ENCODE measurements around the gene PIERCE2.
"Not testable (repeated sequence)": the region's sequence is repeated elsewhere in the genome, so short reads cannot be mapped to it uniquely, and the experiment has no call there.

Gene PIERCE2

DNA sequence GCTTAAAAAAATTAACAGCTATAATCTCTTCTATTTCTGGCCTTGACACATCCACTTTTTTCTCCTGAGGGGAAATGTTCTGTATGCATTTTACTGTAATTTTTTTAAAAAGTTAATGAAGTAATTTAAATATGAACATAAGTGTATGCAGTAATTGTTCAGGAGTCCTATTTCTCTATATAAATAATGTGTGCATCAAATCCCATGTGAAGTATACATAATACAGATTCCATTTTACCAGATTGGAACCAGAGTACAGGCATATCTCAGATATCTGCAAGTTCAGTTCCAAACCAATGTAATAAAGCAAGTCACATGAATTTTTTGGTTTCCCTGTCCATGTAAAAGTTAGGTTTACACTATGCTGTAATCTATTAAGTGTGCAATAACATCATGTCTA, 26.7 kb upstream of the PIERCE2 start:
- TF ChIP-seq, protein P1, sequence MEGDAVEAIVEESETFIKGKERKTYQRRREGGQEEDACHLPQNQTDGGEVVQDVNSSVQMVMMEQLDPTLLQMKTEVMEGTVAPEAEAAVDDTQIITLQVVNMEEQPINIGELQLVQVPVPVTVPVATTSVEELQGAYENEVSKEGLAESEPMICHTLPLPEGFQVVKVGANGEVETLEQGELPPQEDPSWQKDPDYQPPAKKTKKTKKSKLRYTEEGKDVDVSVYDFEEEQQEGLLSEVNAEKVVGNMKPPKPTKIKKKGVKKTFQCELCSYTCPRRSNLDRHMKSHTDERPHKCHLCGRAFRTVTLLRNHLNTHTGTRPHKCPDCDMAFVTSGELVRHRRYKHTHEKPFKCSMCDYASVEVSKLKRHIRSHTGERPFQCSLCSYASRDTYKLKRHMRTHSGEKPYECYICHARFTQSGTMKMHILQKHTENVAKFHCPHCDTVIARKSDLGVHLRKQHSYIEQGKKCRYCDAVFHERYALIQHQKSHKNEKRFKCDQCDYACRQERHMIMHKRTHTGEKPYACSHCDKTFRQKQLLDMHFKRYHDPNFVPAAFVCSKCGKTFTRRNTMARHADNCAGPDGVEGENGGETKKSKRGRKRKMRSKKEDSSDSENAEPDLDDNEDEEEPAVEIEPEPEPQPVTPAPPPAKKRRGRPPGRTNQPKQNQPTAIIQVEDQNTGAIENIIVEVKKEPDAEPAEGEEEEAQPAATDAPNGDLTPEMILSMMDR (IDR thresholded peaks at IDR 0.05; ENCODE audit: extremely low read depth, missing control alignments) = no peak
- no peak for DNase-seq (ENCODE audit: low spot score)

DNA sequence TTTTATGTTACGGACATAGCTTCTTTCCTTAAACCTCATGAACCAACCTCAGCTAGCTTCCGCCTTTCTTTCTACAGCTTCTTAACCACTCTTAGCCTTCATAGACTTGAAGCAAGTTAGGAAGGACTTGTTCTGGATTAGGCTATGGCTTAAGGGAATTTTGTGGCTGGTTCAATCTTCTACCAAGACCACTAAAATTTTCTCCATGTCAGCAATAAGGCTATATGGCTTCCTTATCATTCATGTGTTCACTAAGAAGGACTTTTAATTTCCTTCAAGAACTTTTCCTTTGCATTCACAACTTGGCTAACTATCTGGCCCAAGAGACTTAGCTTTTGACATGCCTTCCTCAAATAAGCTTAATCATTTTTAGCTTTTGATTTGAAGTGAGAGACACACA, 24.6 kb upstream of the PIERCE2 start:
- DNase-seq (ENCODE audit: low spot score) = no peak
- TF ChIP-seq, protein P1 (IDR thresholded peaks at IDR 0.05; ENCODE audit: extremely low read depth, missing control alignments) = no peak

DNA sequence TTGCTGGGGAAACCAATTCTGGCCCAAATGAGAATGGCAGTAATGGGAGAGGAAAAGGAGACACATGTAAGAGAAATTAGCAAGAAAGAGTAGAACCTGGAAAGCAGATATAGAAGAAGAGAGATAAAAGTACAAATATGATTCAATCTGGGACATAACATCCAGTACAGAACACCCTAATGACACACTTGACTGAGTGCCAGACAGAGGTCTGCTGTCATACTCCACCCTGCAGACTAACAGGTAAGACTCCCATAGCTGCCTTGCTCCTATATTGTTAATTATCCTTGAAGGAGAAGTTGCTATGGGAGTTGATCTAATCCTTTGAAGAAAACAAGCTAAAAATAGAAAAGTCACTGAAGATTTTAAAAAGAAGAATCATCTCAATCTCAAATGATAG, 21.3 kb upstream of the PIERCE2 start:
- TF ChIP-seq, protein P1 (IDR thresholded peaks at IDR 0.05; ENCODE audit: extremely low read depth, missing control alignments) = no peak
- DNase-seq (ENCODE audit: low spot score) = no peak

DNA sequence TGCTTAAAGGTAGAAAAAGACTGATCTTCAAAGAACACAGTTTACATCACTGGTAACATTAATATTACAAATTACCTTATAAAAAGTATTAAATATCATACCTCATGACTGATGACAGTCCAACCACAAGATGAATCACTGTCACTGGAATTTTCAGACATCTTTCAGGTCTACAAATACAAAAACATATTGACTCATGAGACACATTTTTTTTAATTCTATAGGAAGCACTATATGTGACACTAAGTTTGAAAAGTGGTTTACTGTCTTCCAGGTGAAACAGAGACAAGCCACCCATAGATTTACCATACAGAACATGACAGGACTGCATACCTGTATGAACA, 19.1 kb upstream of the PIERCE2 start:
- TF ChIP-seq, protein P1 (IDR thresholded peaks at IDR 0.05; ENCODE audit: extremely low read depth, missing control alignments) = no peak
- no peak for DNase-seq (ENCODE audit: low spot score)

DNA sequence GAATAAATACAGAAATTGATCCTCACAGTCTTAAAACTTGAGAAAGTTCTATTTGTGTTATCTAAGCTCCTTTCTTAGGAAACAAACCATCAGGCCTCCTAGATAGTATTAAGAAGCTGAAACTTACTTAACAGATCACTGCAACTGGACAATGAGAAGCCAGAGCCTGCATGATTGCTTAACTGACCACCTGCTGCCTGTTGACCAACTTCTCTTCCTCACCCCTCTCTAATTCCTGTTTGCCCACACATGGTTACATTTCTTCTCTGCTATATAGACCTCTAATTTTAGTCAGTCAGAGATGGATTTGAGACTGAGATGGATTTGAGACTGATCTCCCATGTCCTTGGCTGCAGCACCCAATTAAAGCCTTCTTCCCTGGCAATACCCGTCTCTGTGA, 13.6 kb upstream of the PIERCE2 start:
- TF ChIP-seq, protein P1 (IDR thresholded peaks at IDR 0.05; ENCODE audit: extremely low read depth, missing control alignments) = no peak
- no peak for DNase-seq (ENCODE audit: low spot score)

DNA sequence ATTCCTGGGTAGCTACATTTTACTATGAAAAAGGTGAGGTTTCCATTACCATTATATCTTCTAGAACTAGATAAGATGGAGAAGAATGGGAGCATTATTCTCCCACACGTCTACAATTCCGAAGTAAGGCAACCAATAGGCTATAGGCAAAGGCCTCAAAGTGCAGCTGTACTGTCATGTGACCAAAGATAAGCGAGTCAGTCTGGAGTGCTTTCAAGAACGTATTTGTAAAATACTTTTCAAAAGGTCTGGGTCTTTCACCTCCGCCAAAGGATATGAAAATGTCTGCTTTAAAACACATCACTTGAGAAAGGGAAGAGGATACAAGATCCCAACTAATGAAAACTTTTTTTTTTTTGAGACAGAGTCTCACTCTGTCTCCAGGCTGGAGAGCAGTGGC, 10.1 kb upstream of the PIERCE2 start:
- TF ChIP-seq, protein P1 (IDR thresholded peaks at IDR 0.05; ENCODE audit: extremely low read depth, missing control alignments) = no peak
- DNase-seq (ENCODE audit: low spot score) = no peak

DNA sequence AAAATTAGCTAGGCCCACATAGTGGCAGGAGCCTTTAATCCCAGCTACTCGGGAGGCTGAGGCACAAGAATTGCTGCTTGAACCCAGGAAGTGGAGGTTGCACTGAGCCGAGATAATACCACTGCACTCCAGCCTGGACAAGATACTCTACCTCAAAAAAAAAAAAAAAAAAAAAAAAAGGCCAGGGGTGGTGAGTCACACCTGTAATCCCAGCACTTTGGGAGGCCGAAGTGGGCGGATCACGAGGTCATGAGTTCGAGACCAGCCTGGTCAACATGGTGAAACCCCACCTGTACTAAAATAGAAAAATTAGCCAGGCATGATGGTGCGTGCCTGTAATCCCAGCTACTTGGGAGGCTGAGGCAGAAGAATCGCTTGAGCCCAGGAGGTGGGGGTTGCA, 8.2 kb upstream of the PIERCE2 start:
- not testable (repeated sequence) for DNase-seq (ENCODE audit: low spot score)

DNA sequence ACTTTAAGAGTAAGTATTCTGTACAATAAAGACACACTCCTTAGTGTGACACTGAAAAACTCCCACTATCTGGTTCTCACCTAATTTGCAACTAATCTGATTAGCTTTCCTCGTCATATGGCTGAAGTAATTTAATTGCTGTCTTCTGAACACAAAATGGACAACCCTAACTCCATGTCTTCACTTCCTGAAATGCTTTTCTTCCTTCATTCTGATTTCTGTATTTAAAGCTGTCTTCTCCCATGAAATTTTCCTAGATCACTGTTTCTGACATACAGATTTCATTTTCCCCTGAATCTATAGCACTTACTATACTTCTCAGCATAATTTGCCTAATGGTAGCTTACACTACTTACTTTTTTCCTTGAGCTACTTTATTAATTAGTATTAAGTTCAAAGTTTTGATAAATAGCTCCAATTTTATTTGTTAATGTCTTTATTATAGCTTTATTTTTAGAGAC, 6.5 kb upstream of the PIERCE2 start:
- DNase-seq (ENCODE audit: low spot score) = no peak

More for the DNA sequence above, 6.5 kb upstream of the PIERCE2 start:
- TF ChIP-seq, protein P1 (IDR thresholded peaks at IDR 0.05; ENCODE audit: extremely low read depth, missing control alignments) = no peak
